K562 (cell line): ENCODE data around the gene APCDD1L. TPM values are rescaled to one million over a fixed set of nuclear protein-coding genes. Genes with fewer than 3 reads are reported as not detected.

Experiments used
- ATAC-seq: fragments of 200-7000 bp; cut with Tn5 transposase; 3 replicates; pipeline ENCODE4 v1.9.1; 2020; ENCODE audit warnings: moderate library complexity
- BruUV-seq: library from RNA; stranded (reverse); fragments of 400-500 nt; replicated peaks from 2 replicates; lab custom pipeline; 2021; lab: Mats Ljungman, UMichigan
- CTCF ChIA-PET: fragments of 300-600 bp; formaldehyde crosslinking; extraction: SDS; loops from one replicate; lab custom pipeline; 2021; ENCODE audit warnings: low intra/inter-chr PET ratio; lab: Yijun Ruan, JAX
- POLR2A ChIA-PET: fragments of 300-600, 350-650 bp; sonication (Branson Sonifier 250); formaldehyde crosslinking; extraction: SDS; loops from one replicate; lab custom pipeline; 2021; ENCODE audit warnings: antibody characterized with exemption, inconsistent platforms; lab: Yijun Ruan, JAX
- DNase-seq, 4 experiments: peaks; one replicate each; pipeline versions ENCODE4 v3.0.0 to v3.0.0-alpha.2; 2011 to 2018; ENCODE audit warnings: low spot score in 3 of 4, mixed read lengths in 3 of 4; ENCODE audit errors: extremely low read depth in 1 of 4
- FAIRE-seq: peaks from 2 replicates; lab custom pipeline; 2011; peaks lifted over from hg19 to GRCh38; lab: Jason Lieb, UNC
- H2AFZ ChIP-seq: 2 replicates; pipeline ENCODE4 v1.6.0; 2011; ENCODE audit warnings: low read depth, low read length, control low read depth, inconsistent platforms
- H3K27ac ChIP-seq: fragments of 200-600 bp; 3 replicates; pipeline ENCODE4 v1.8.0; 2011; ENCODE audit warnings: low read depth, mild to moderate bottlenecking, control low read depth, inconsistent platforms, low read length, moderate library complexity, mixed read lengths; ENCODE audit errors: extremely low read depth
- H3K27me3 ChIP-seq, 2 experiments: fragments of 300-600 bp in 1 of 2; 2 replicates in 1 of 2; 3 replicates in 1 of 2; pipeline versions ENCODE4 v1.6.0 to v1.8.0; 2011; ENCODE audit warnings: inconsistent platforms in 2 of 2, low read length in 2 of 2, mild to moderate bottlenecking in 1 of 2, mixed read lengths in 1 of 2, moderate library complexity in 1 of 2; ENCODE audit not compliant: control insufficient read depth in 2 of 2, insufficient read depth in 2 of 2
- H3K36me3 ChIP-seq: fragments of 300-600 bp; 3 replicates; pipeline ENCODE4 v1.8.0; 2011; ENCODE audit warnings: mild to moderate bottlenecking, low read length, inconsistent platforms; ENCODE audit not compliant: control insufficient read depth, insufficient read depth
- H3K4me1 ChIP-seq, 2 experiments: fragments of 200-600 bp in 1 of 2; replicated peaks in 1 of 2; 2 replicates in 1 of 2; 3 replicates in 1 of 2; pipeline versions ENCODE4 v1.5.1 to v1.8.0; 2011; ENCODE audit warnings: inconsistent platforms in 2 of 2, low read length in 2 of 2, mild to moderate bottlenecking in 1 of 2, mixed read lengths in 1 of 2, moderate library complexity in 1 of 2; ENCODE audit not compliant: control insufficient read depth in 2 of 2, insufficient read depth in 2 of 2
- H3K4me2 ChIP-seq: 2 replicates; pipeline ENCODE4 v1.6.1; 2011; ENCODE audit warnings: low read length, control low read depth, inconsistent platforms, mixed read lengths; ENCODE audit not compliant: insufficient read depth
- H3K4me3 ChIP-seq: fragments of 200-600 bp; sonication (generic), shearing (Covaris generic); 2 replicates; pipeline ENCODE4 v1.5.1; 2016; ENCODE audit warnings: control low read depth, inconsistent platforms
- H3K79me2 ChIP-seq: fragments of 200-600 bp; 3 replicates; pipeline ENCODE4 v1.8.0; 2011; ENCODE audit warnings: low read length, inconsistent platforms; ENCODE audit not compliant: control insufficient read depth, insufficient read depth
- H3K9ac ChIP-seq, 2 experiments: 2 replicates each; pipeline versions ENCODE4 v1.6.0 to v1.6.1; 2011; ENCODE audit warnings: low read depth in 2 of 2, low read length in 2 of 2, control low read depth in 1 of 2, inconsistent platforms in 1 of 2, mild to moderate bottlenecking in 1 of 2, mixed read lengths in 1 of 2; ENCODE audit not compliant: insufficient read depth in 1 of 2
- H3K9me1 ChIP-seq: one replicate; pipeline ENCODE4 v1.6.0; 2011; ENCODE audit warnings: inconsistent platforms, mild to moderate bottlenecking, low read length, moderate library complexity; ENCODE audit not compliant: control insufficient read depth, insufficient read depth
- H3K9me3 ChIP-seq: replicated peaks from 2 replicates; pipeline ENCODE4 v1.5.1; 2011; ENCODE audit warnings: low read depth, low read length, inconsistent platforms; ENCODE audit not compliant: control insufficient read depth, insufficient read depth
- H4K20me1 ChIP-seq: replicated peaks from 2 replicates; pipeline ENCODE4 v1.6.1; 2011; ENCODE audit warnings: low read length, inconsistent platforms, mixed read lengths; ENCODE audit not compliant: control insufficient read depth, insufficient read depth
- CREM ChIP-seq: IDR thresholded peaks from 2 replicates; pipeline ENCODE4 v1.6.1; 2014; ENCODE audit warnings: antibody characterized with exemption, low read depth
- ELF2 ChIP-seq: fragments of 250-450 bp; sonication (Bioruptor Pico); IDR thresholded peaks from 2 replicates; pipeline ENCODE4 v1.5.0; 2021; ENCODE audit warnings: mild to moderate bottlenecking
- ERF ChIP-seq: fragments of 450-650 bp; formaldehyde crosslinking; IDR thresholded peaks from 2 replicates; pipeline ENCODE4 v1.4.0; 2020; ENCODE audit warnings: mild to moderate bottlenecking, mixed read lengths
- FOXJ2 ChIP-seq: fragments of 200-800 bp; sonication (Bioruptor generic); IDR thresholded peaks from 2 replicates; pipeline ENCODE4 v1.6.1; 2016; ENCODE audit warnings: missing genetic modification characterization, missing compliant biosample characterization
- GABPB1 ChIP-seq: sonication (generic); formaldehyde crosslinking; IDR thresholded peaks from 2 replicates; pipeline ENCODE4 v1.8.0; 2022; ENCODE audit warnings: mild to moderate bottlenecking, missing genetic modification reagents
- WGBS: fragments of 100-300 bp; shearing (Covaris generic); methylation state at CpG from one replicate; pipeline ENCODE4 v1.1.6; 2016; ENCODE audit warnings: low coverage, mixed read lengths; ENCODE audit not compliant: insufficient coverage; ENCODE audit errors: missing lambda C conversion rate; 5-methylcytosine and 5-hydroxymethylcytosine counted together
- in situ Hi-C: fragments of 300-500 bp; cut with MboI; formaldehyde crosslinking; loops from 4 replicates; pipeline ENCODE4 v1.15.0; 2018; ENCODE audit warnings: inconsistent platforms, mixed read lengths
- intact Hi-C: fragments of 100-400 bp; cut with micrococcal nuclease; formaldehyde crosslinking; loops from 2 replicates; pipeline ENCODE4 v1.14.2; 2022
- polyA plus RNA-seq, 8 experiments: library from polyadenylated mRNA; depleted of rRNA in 4 of 8; stranded (reverse) in 5 of 8; unstranded in 3 of 8; fragments of >200 nt; fragmentation: Nextera tagmentation in 2 of 8; fragmentation: Illumina TruSeq in 1 of 8; extraction: Ambion mirVana in 2 of 8; extraction: Trizol in 1 of 8; gene quantifications; 2 replicates each; pipeline versions ENCODE4 v1.2.1 to v1.2.3, GENCODE V29; 2011 to 2014; ENCODE audit warnings: inconsistent platforms in 1 of 8, missing spikeins in 1 of 8
- total RNA-seq, 7 experiments: library from RNA; depleted of rRNA in 6 of 7; stranded (reverse); fragments of >200 nt in 6 of 7; fragmentation: Illumina TruSeq in 2 of 7; extraction: Trizol in 2 of 7; gene quantifications; 2 replicates each; pipeline versions ENCODE4 v1.2.1 to v1.2.3, GENCODE V29; 2011 to 2021; ENCODE audit warnings: low replicate concordance in 1 of 7
- TF ChIP-seq, protein P1 (sequence below), 2 experiments: fragments of 450-650 bp; conservative IDR thresholded peaks; 2 replicates each; pipeline ENCODE4 v1.6.1; 2017; ENCODE audit warnings: mild to moderate bottlenecking in 2 of 2, moderate library complexity in 2 of 2
- TF ChIP-seq, protein P2 (sequence below): fragments of 200-800 bp; sonication (Bioruptor generic); IDR thresholded peaks from 2 replicates; pipeline ENCODE4 v1.6.1; 2016; ENCODE audit warnings: missing genetic modification characterization, missing compliant biosample characterization

The APCDD1L gene
- total and polyA plus RNA-seq, 9 of the 15 experiments (the other 6 are each of a cell fraction or from before 2014, with no cell fraction given) = not detected

DNA sequence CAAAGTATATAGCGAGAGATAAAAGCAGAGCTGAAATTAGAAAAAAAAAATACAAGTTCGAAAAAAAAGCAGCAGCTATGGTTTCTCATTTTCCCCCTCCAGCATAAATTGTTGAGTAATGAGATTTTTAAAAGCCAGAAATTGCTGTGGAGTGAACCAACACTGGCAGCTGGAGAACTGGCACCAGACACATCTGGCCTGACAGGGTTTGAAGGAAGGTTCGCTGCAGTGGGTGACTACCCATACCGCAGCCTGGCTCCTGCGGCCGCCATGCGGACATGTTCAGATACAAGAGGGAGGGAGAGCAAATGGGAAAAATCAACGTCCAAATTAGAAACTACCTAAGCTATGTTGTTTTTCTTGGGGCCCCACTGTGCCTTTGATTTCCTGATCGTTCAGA lies 3.3 kb downstream of the APCDD1L start:
- no peaks in the 10 kb centered on the region for H4K20me1 ChIP-seq
- WGBS = 14% methylated on average over 9 of the region's 9 CpGs
- in situ Hi-C loops (no loop called here), intact Hi-C loops (no loop called here)
- no peak overlapping the region for H3K27ac ChIP-seq
- TF ChIP-seq FOXJ2 (tag) (no peak), GABPB1 (no peak), ELF2 (no peak), ERF (CRISPR knock-in tag) (no peak), CREM (no peak)
- TF ChIP-seq, protein P1, sequence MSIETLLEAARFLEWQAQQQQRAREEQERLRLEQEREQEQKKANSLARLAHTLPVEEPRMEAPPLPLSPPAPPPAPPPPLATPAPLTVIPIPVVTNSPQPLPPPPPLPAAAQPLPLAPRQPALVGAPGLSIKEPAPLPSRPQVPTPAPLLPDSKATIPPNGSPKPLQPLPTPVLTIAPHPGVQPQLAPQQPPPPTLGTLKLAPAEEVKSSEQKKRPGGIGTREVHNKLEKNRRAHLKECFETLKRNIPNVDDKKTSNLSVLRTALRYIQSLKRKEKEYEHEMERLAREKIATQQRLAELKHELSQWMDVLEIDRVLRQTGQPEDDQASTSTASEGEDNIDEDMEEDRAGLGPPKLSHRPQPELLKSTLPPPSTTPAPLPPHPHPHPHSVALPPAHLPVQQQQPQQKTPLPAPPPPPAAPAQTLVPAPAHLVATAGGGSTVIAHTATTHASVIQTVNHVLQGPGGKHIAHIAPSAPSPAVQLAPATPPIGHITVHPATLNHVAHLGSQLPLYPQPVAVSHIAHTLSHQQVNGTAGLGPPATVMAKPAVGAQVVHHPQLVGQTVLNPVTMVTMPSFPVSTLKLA (conservative IDR thresholded peaks at IDR 0.05) = no peak
- TF ChIP-seq, protein P2, sequence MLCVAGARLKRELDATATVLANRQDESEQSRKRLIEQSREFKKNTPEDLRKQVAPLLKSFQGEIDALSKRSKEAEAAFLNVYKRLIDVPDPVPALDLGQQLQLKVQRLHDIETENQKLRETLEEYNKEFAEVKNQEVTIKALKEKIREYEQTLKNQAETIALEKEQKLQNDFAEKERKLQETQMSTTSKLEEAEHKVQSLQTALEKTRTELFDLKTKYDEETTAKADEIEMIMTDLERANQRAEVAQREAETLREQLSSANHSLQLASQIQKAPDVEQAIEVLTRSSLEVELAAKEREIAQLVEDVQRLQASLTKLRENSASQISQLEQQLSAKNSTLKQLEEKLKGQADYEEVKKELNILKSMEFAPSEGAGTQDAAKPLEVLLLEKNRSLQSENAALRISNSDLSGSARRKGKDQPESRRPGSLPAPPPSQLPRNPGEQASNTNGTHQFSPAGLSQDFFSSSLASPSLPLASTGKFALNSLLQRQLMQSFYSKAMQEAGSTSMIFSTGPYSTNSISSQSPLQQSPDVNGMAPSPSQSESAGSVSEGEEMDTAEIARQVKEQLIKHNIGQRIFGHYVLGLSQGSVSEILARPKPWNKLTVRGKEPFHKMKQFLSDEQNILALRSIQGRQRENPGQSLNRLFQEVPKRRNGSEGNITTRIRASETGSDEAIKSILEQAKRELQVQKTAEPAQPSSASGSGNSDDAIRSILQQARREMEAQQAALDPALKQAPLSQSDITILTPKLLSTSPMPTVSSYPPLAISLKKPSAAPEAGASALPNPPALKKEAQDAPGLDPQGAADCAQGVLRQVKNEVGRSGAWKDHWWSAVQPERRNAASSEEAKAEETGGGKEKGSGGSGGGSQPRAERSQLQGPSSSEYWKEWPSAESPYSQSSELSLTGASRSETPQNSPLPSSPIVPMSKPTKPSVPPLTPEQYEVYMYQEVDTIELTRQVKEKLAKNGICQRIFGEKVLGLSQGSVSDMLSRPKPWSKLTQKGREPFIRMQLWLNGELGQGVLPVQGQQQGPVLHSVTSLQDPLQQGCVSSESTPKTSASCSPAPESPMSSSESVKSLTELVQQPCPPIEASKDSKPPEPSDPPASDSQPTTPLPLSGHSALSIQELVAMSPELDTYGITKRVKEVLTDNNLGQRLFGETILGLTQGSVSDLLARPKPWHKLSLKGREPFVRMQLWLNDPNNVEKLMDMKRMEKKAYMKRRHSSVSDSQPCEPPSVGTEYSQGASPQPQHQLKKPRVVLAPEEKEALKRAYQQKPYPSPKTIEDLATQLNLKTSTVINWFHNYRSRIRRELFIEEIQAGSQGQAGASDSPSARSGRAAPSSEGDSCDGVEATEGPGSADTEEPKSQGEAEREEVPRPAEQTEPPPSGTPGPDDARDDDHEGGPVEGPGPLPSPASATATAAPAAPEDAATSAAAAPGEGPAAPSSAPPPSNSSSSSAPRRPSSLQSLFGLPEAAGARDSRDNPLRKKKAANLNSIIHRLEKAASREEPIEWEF (CRISPR knock-in tag) = no peak
- FAIRE-seq (no peak), ATAC-seq (no peak), DNase-seq (no peak)
- no peak overlapping the region for H3K9ac ChIP-seq
- H3K4me1 ChIP-seq = peaks cover 0 to 15% of the 10 kb centered on the region in 2 experiments; a peak in 2 of 5 replicates
- no peaks in the 10 kb centered on the region for H3K79me2 ChIP-seq
- H3K27me3 ChIP-seq = peaks cover 24 to 63% of the 10 kb centered on the region in 2 experiments; a peak in 3 of 5 replicates
- no peaks in the 10 kb centered on the region for H3K9me1 ChIP-seq
- no peak overlapping the region for H2AFZ ChIP-seq
- CTCF ChIA-PET = no interaction called here
- no peaks in the 10 kb centered on the region for H3K36me3 ChIP-seq
- H3K4me3 ChIP-seq = no peak overlapping the region
- H3K9me3 ChIP-seq = no peaks in the 10 kb centered on the region
- no TSS peak for BruUV-seq
- POLR2A ChIA-PET = no interaction called here
- H3K4me2 ChIP-seq = no peak overlapping the region
